ENCODE measurements around the gene TTC22. TPM values are rescaled to one million over a fixed set of nuclear protein-coding genes. Genes with fewer than 3 reads are reported as not detected.

Gene TTC22
- total RNA-seq, 2 experiments from 2014 or later, result 19.8 to 20.9 TPM

DNA sequence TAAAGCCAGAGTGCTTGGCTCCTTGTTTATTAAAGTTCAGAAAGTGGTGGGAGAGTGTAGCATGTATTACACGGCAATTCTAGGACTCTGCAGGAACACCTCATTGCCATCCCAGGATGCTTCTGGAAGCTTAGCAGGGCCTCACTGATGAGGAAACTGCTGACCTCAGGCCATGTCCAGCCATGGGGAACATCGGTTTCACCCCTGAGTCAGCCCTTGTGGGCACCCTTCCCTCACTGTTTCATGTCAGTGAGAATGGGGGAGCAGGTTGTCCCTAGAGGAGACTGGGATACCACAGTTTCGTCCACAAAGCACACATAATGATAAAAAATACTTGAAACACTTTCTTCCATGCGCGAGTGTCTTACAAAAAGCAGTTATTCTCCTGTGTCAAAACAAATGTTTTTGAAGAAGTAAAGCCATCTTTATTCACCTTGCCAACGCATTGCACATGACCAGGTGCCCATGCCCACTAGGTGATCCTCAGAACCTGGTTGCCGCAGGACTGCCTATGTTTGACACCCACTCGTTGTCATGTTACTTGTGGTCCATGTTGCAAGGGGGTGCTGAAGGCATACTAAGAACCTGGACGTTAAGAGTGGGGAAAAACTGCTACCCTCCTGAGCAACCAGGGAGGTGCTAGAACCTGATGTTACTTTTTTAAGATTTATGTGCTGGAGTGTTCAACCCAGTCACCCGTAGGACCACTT lies 41.2 kb upstream of the TTC22 start:
- Mint-ChIP-seq H3K9me3 (no peaks in the 10 kb centered on the region), H3K4me3 (no peak overlapping the region), H3K36me3 (ENCODE audit: low read depth) (no peaks in the 10 kb centered on the region), H3K27ac (no peak overlapping the region), H3K4me1 (no peaks in the 10 kb centered on the region), H3K27me3 (no peaks in the 10 kb centered on the region)
- DNase-seq, result no peak
- CTCF ChIA-PET, result no interaction called here
- POLR2A ChIA-PET, result no interaction called here

DNA sequence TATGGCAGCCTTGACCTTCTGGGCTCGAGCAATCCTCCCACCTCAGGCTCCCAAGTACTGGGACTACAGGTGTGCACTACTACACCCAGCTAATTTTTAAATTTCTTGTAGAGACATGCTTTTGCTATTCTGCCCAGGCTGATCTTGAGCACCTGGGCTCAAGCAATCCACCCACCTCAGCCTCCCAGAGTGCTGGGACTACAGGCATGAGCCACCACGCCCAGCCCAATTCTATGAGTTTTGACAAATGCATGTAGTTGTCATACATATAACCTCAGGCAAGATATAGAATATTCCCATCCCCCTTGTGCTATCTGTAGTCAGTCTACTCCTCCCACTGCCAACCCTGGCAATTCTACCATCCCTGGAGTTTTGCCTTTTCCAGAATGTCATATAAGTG lies 38.7 kb upstream of the TTC22 start:
- CTCF ChIA-PET, result no interaction called here
- Mint-ChIP-seq H3K27ac (no peak overlapping the region), H3K4me3 (no peak overlapping the region), H3K9me3 (no peaks in the 10 kb centered on the region), H3K4me1 (no peaks in the 10 kb centered on the region), H3K27me3 (no peaks in the 10 kb centered on the region), H3K36me3 (ENCODE audit: low read depth) (no peaks in the 10 kb centered on the region)
- POLR2A ChIA-PET, result no interaction called here
- DNase-seq, result no peak

DNA sequence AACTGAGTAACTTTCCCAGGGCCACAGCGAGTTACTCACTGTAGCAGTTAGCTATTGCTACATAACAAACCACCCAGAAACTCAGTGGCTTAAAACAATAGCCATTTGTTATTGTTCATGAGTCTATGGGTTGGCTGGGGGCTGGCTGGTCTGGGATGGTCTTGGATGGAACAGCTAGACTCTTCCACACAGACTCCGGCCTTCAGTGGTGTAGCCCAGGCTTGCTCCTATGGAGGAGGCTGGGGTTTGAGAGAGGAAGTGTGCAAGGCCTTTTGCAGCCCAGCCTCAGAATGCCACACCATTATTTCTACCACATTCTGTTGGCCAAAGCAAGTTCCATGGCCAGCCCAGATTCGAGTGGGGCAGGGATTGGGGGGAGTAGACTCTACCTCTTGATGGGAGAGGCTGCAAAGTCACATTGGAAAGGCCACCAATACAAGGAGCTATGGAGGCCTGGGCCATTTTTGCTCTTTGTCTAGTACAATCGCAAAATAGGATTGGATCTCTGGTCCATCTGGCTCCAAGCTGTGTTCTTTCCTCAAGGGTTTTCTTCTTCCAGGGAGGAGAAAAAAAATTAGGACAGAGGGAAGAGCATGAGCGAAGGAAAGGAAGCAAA lies 37.5 kb upstream of the TTC22 start:
- H3K4me3 Mint-ChIP-seq, result no peak overlapping the region
- CTCF ChIA-PET, result interaction anchor here (1.0 kb wide), 1 partner anchor 15 kb away, joined by 3 read pairs; no protein-coding TSS in a partner anchor

DNA sequence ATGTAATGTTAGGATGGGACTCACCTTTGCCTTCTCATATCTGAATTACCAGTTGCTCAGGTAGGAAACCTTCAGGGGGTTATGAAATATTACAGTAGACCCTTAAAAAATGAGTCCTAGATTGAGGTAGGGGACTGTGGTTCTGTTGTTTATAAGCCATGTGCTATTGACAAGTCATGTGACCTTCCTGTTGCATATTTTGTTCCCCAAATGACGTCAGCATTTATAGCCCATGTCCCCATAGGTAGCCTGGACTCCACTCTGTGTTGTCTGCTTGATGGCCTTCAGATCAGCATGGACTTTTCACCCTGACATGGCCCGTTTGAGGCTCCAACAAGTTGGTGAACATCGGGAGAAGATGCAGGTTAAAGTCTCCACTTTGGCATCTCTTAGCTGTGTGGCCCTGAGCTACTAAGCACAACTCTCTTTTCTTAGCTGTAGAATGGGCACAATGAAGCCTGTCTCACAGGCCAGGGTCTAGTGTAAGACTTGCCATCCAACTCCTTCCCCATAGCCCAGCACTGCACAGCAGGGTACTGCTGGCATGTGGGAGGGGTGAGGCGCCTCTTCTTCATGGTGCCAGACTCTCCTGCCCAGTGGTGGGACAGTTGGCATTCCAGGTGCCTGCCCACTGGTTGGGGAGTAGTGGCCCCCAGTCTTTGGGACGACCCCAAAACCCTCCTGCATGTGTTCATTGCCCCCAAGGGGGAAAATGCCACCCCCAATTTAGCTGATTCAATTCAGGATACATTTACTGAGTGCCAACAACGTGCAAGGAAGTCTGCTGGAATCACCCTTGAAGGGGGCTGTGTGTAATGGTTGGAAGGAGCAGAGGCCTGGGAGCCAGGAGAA lies 36.1 kb upstream of the TTC22 start:
- no peak overlapping the region for H3K4me3 Mint-ChIP-seq
- ChIA-PET CTCF (no interaction called here), POLR2A (no interaction called here)
- H3K4me1 Mint-ChIP-seq, result no peaks in the 10 kb centered on the region
- H3K27me3 Mint-ChIP-seq, result no peaks in the 10 kb centered on the region
- H3K9me3 Mint-ChIP-seq, result no peaks in the 10 kb centered on the region
- no peak overlapping the region for H3K27ac Mint-ChIP-seq
- H3K36me3 Mint-ChIP-seq (ENCODE audit: low read depth), result no peaks in the 10 kb centered on the region
- no peak for DNase-seq

More for the DNA sequence above, 37.5 kb upstream of the TTC22 start:
- Mint-ChIP-seq H3K36me3 (ENCODE audit: low read depth) (no peaks in the 10 kb centered on the region), H3K9me3 (no peaks in the 10 kb centered on the region), H3K4me1 (no peaks in the 10 kb centered on the region), H3K27ac (no peak overlapping the region), H3K27me3 (no peaks in the 10 kb centered on the region)
- no peak for DNase-seq
- POLR2A ChIA-PET, result interaction anchor here (0.6 kb wide), 1 partner anchor 288 kb away, joined by 3 read pairs; no protein-coding TSS in a partner anchor

DNA sequence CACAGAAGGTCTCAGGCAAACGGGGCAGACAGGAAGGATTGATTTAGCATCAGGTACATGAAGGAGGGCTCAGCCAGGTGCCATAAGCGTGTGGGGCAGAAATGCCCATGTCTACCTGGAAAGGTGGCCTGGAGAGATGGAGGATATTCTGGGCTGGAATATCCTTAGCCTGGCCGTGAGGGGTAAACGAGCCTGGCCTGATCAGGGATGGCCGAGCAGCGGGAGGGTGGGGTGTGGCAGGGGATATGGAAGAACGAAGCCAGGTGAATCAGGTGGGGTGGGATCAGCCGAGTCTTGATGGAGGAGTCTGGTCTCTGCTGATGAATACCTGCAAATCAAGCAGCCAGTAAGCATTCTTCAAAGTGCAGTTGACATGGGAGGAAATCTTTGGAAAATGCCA lies 35.5 kb upstream of the TTC22 start:
- Mint-ChIP-seq H3K27me3 (peaks cover under 1% of the 10 kb centered on the region), H3K4me1 (no peaks in the 10 kb centered on the region), H3K4me3 (no peak overlapping the region), H3K27ac (no peak overlapping the region), H3K9me3 (no peaks in the 10 kb centered on the region), H3K36me3 (ENCODE audit: low read depth) (no peaks in the 10 kb centered on the region)
- no peak for DNase-seq
- POLR2A ChIA-PET, result no interaction called here
- CTCF ChIA-PET, result no interaction called here

DNA sequence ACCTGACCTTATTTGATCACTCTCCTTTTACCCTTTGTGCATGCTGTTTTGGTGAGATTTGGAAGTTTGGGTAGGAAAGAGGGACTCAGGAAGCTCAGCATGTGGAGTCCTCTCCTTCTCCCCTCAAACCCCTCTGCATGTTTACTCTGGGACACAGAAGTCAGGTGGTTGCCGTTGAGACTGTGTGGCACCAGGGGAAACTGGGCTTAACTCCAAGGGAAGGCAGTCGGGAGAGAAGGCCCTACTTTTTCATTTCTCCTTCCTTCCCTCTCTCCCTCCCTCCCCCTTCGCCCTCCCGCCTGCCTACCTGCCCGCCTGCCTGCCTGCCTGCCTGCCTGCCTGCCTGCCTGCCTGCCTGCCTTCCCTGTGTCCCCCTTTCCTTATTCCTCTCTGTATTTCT lies 34.8 kb upstream of the TTC22 start:
- H3K36me3 Mint-ChIP-seq (ENCODE audit: low read depth), result peaks cover under 1% of the 10 kb centered on the region
- H3K27ac Mint-ChIP-seq, result no peak overlapping the region
- no peaks in the 10 kb centered on the region for H3K9me3 Mint-ChIP-seq
- CTCF ChIA-PET, result no interaction called here
- peaks cover 2% of the 10 kb centered on the region for H3K27me3 Mint-ChIP-seq
- DNase-seq, result no peak
- H3K4me3 Mint-ChIP-seq, result no peak overlapping the region
- no peaks in the 10 kb centered on the region for H3K4me1 Mint-ChIP-seq
- POLR2A ChIA-PET, result no interaction called here

DNA sequence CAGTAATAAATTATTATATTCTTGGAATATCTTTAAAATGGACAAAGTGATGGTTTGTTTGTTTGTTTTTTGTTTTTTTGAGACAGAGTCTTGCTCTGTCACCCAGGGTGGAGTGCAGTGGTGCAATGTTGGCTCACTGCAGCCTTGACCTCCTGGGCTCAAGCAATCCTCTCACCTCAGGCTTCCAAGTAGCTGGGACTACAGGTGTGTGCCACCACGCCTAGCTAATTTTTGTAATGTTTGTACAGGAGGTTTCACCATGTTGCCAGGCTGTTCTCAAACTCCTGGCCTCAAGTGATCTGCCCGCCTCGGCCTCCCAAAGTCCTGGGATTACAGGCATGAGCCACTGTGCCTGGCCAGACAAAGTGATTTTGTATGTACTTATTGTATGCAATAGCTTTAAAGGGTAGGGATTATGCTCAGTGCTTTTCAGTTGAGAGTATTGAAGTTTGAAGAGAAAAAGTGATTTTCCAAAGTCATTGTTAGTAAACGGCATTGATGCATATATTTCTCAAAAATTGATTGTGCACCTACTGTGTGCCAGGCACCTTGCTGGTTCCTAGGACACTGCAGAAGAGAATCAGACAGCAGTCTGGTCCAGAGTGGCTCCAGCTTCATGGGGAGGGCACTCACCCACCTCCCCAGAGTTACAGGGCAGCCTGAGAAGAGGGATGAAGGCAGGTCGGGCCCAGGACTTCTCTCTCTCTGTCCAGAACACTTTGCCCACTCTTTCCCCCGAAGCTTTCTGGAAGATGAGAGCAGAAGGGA lies 34.2 kb upstream of the TTC22 start:
- no peaks in the 10 kb centered on the region for H3K4me1 Mint-ChIP-seq
- H3K9me3 Mint-ChIP-seq, result peaks cover 4% of the 10 kb centered on the region
- peaks cover 7% of the 10 kb centered on the region for H3K36me3 Mint-ChIP-seq (ENCODE audit: low read depth)
- CTCF ChIA-PET, result no interaction called here
- H3K4me3 Mint-ChIP-seq, result no peak overlapping the region
- peaks cover 2% of the 10 kb centered on the region for H3K27me3 Mint-ChIP-seq
- DNase-seq, result no peak
- H3K27ac Mint-ChIP-seq, result no peak overlapping the region
- POLR2A ChIA-PET, result no interaction called here

DNA sequence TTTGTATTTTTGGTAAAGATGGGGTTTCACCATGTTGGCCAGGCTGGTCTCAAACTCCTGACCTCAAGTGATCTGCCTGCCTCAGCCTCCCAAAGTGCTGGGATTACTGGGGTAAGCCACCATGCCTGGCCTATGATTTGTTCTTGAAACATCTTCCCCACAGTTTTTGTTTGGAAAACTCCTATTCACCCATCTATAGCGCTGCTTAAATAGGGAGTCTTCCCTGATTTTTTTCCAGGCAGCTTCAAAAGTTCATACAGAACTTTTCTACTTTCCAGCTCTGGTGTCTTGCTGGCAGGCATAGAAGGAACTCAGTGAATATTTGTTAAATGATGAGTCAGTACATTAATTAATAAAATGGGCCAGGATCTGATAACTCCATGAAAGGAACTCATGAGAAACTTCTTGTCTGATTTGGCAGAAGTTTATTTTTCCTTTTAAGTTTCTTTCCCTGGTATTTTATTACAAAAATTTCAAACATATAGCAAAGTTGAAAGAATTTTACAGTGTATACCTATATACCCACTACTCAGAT lies 33.0 kb upstream of the TTC22 start:
- H3K27ac Mint-ChIP-seq, result no peak overlapping the region
- peaks cover 2% of the 10 kb centered on the region for H3K27me3 Mint-ChIP-seq
- POLR2A ChIA-PET, result no interaction called here
- H3K9me3 Mint-ChIP-seq, result peaks cover 4% of the 10 kb centered on the region
- no peaks in the 10 kb centered on the region for H3K4me1 Mint-ChIP-seq
- no peak for DNase-seq
- CTCF ChIA-PET, result no interaction called here
- H3K36me3 Mint-ChIP-seq (ENCODE audit: low read depth), result peaks cover 7% of the 10 kb centered on the region
- H3K4me3 Mint-ChIP-seq, result no peak overlapping the region

DNA sequence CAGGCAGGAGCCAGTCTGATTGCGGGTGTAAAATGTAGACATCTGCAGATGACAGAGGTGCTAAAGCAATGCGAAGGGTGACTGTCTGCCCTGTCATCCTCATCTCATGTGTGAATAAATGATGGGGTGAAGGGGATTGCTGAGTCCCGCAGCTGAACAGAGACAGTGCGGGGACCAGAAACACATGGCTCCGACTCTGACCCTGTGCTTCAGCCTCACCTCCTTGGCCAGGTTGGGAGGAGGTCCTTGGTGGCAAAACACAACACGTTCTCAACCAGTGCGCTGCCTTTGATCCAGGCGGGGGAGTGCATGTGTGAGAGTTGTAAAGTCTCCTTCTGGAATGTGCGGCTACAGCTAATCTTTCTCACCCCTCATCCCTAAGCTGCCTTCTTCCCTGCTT lies 32.0 kb upstream of the TTC22 start:
- ChIA-PET POLR2A (no interaction called here), CTCF (interaction anchor here (2.1 kb wide), 1 partner anchor 32 kb away, joined by 5 read pairs; the partner anchor contains the start of gene TTC22)
- peaks cover 7% of the 10 kb centered on the region for H3K36me3 Mint-ChIP-seq (ENCODE audit: low read depth)
- no peak overlapping the region for H3K27ac Mint-ChIP-seq
- no peak for DNase-seq
- no peaks in the 10 kb centered on the region for H3K4me1 Mint-ChIP-seq
- peaks cover 2% of the 10 kb centered on the region for H3K27me3 Mint-ChIP-seq
- H3K4me3 Mint-ChIP-seq, result no peak overlapping the region
- peaks cover 4% of the 10 kb centered on the region for H3K9me3 Mint-ChIP-seq

DNA sequence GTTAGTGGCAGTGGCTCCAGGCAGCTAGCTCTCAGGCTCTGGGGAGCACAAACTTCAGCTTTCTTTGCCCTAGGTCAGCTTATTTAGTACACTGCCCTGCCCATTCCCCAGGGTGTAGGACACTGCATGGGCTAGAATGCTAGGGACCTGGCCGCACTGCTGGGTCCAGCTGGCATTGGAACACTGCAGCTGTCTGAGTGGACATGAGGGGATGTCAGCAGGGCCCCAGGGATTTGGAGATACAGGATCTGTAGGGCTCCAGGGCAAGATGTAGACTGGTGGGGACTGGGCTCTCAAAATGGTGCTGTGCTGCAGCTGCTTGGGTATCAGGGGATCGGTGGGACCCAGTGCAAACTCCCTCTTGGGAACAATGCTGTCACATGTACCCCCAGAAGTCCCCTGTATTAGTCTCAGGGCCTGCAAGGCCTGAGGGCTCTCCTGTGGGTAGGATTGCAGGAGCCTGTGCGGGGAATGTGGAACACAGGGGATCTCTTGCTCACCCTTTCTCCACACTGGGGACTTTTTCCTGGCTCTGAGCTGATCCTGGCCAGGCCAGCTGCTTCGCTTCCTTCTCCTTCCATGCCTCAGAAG lies 25.2 kb upstream of the TTC22 start:
- CTCF ChIA-PET, result no interaction called here
- peaks cover 18% of the 10 kb centered on the region for H3K36me3 Mint-ChIP-seq (ENCODE audit: low read depth)
- peaks cover 27% of the 10 kb centered on the region for H3K9me3 Mint-ChIP-seq
- POLR2A ChIA-PET, result no interaction called here
- H3K27ac Mint-ChIP-seq, result no peak overlapping the region
- DNase-seq, result no peak
- H3K4me3 Mint-ChIP-seq, result no peak overlapping the region
- H3K4me1 Mint-ChIP-seq, result no peaks in the 10 kb centered on the region
- H3K27me3 Mint-ChIP-seq, result peaks cover 13% of the 10 kb centered on the region

DNA sequence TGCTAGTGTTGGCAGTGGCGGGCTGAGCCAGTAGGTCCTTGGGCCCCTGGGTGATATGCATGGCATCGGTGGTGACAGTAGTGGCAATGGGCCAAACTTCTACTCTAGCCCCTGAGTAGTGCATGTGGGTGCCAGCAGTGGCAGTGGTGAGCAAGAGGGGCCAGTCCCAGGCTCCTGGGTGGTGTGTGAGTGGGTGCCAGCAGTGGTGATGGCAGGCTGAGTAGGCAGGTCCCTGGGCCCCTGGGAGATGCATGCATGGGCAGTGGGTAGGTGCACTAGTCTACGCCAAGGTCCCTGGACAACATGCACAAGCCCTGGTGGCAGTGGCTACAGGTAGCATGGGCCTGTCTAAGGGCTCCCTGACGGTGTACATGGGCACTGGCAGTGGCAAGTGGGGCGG lies 24.6 kb upstream of the TTC22 start:
- CTCF ChIA-PET, result no interaction called here
- H3K4me1 Mint-ChIP-seq, result no peaks in the 10 kb centered on the region
- peaks cover 15% of the 10 kb centered on the region for H3K36me3 Mint-ChIP-seq (ENCODE audit: low read depth)
- peaks cover 13% of the 10 kb centered on the region for H3K27me3 Mint-ChIP-seq
- H3K27ac Mint-ChIP-seq, result no peak overlapping the region
- POLR2A ChIA-PET, result no interaction called here
- H3K9me3 Mint-ChIP-seq, result peaks cover 26% of the 10 kb centered on the region
- DNase-seq, result no peak
- H3K4me3 Mint-ChIP-seq, result no peak overlapping the region

DNA sequence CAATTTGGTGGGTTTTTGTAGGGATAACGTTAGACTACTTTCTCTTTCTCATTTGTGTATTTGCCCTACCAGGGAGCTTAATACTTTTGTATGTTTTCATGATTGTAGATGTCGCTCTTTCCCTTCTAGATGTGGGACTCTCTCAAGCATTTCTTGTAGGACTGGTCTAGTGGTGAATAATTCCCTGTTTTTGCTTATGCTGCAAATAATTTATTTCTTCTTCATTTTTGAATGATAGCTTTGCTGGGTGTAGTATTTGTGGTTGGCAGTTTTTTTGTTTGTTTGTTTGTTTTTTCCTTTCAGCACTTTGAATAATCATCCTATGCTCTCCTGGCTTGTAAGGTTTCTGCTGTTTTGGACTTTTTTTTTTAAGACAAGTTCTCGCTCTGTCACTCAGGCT lies 22.5 kb upstream of the TTC22 start:
- no peak for DNase-seq
- H3K27ac Mint-ChIP-seq, result no peak overlapping the region
- ChIA-PET POLR2A (no interaction called here), CTCF (interaction anchor here (1.2 to 1.6 kb wide), 2 partner anchors 11 to 15 kb away, joined by 3 to 4 read pairs; no protein-coding TSS in a partner anchor)
- peaks cover 23% of the 10 kb centered on the region for H3K9me3 Mint-ChIP-seq
- H3K4me1 Mint-ChIP-seq, result peaks cover 2% of the 10 kb centered on the region
- H3K27me3 Mint-ChIP-seq, result peaks cover 19% of the 10 kb centered on the region
- H3K4me3 Mint-ChIP-seq, result no peak overlapping the region
- peaks cover 12% of the 10 kb centered on the region for H3K36me3 Mint-ChIP-seq (ENCODE audit: low read depth)

Data from activated CD4-positive, alpha-beta memory T cell treated with anti-CD3 and anti-CD28 coated beads, Interleukin-2, amount 10 ng/mL, durations not matched to agents 7 days and 5 days (primary cell).